HL-60/S4 treated with retinoic acid at 250 ng/mL for 4 days and 3 days (cell line): ENCODE measurements around the gene NGFR.

ENCODE experiments used
- in situ Hi-C: fragments of 300-500 bp; cut with MboI; formaldehyde crosslinking; loops from 2 replicates; pipeline ENCODE4 v1.7.0; 2022; ENCODE audit warnings: low sequenced_read_pairs

NGFR gene

GRCh38 chr17:49543860-49544259 is 48.8 kb downstream of the NGFR start:
- in situ Hi-C loops = loop anchor here (10.0 to 25.0 kb wide), 2 partner anchors 129 to 232 kb away; partner anchors contain the start of gene PHB1

- in situ Hi-C loops = loop anchor here (10.0 to 25.0 kb wide), 2 partner anchors 130 to 233 kb away; partner anchors contain the start of gene PHB1
Measured at GRCh38 chr17:49545007-49545660, 50.0 kb downstream of the NGFR start.

GRCh38 chr17:49545806-49546545 is 50.9 kb downstream of the NGFR start:
- in situ Hi-C loops = loop anchor here (10.0 to 25.0 kb wide), 2 partner anchors 131 to 234 kb away; partner anchors contain the start of gene PHB1

- in situ Hi-C loops = loop anchor here (10.0 to 25.0 kb wide), 2 partner anchors 132 to 235 kb away; partner anchors contain the start of gene PHB1
Measured at GRCh38 chr17:49546546-49547535, 51.7 kb downstream of the NGFR start.

GRCh38 chr17:49547566-49547965 is 52.5 kb downstream of the NGFR start:
- in situ Hi-C loops = loop anchor here (10.0 to 25.0 kb wide), 2 partner anchors 133 to 235 kb away; partner anchors contain the start of gene PHB1

GRCh38 chr17:49548051-49548505 is 53.0 kb downstream of the NGFR start:
- in situ Hi-C loops = loop anchor here (10.0 to 25.0 kb wide), 2 partner anchors 133 to 236 kb away; partner anchors contain the start of gene PHB1

GRCh38 chr17:49548506-49549310 is 53.6 kb downstream of the NGFR start:
- in situ Hi-C loops = loop anchor here (10.0 to 25.0 kb wide), 2 partner anchors 134 to 236 kb away; partner anchors contain the start of gene PHB1

- in situ Hi-C loops = loop anchor here (10.0 to 25.0 kb wide), 2 partner anchors 134 to 237 kb away; partner anchors contain the start of gene PHB1
Measured at GRCh38 chr17:49549311-49549605, 54.2 kb downstream of the NGFR start.

GRCh38 chr17:49549691-49550678 is 54.9 kb downstream of the NGFR start:
- in situ Hi-C loops = loop anchor here (10.0 to 25.0 kb wide), 3 partner anchors 135 to 287 kb away; partner anchors contain the start of genes PHB1 and TAC4

- in situ Hi-C loops = loop anchor here (25.0 kb wide), 1 partner anchor 287 kb away; the partner anchor contains the start of gene TAC4
Measured at GRCh38 chr17:49550764-49551163, 55.7 kb downstream of the NGFR start.

- in situ Hi-C loops = loop anchor here (25.0 kb wide), 1 partner anchor 286 kb away; the partner anchor contains the start of gene TAC4
Measured at GRCh38 chr17:49551221-49552069, 56.4 kb downstream of the NGFR start.

GRCh38 chr17:49552070-49552751 is 57.1 kb downstream of the NGFR start:
- in situ Hi-C loops = loop anchor here (25.0 kb wide), 1 partner anchor 285 kb away; the partner anchor contains the start of gene TAC4

- in situ Hi-C loops = loop anchor here (25.0 kb wide), 1 partner anchor 283 kb away; the partner anchor contains the start of gene TAC4
Measured at GRCh38 chr17:49553676-49554335, 58.7 kb downstream of the NGFR start.

- in situ Hi-C loops = loop anchor here (25.0 kb wide), 1 partner anchor 282 kb away; the partner anchor contains the start of gene TAC4
Measured at GRCh38 chr17:49554694-49555494, 59.8 kb downstream of the NGFR start.
